Heart right ventricle (tissue), 16 donors: Measurements from ENCODE around the gene EGFR. TPM values are rescaled to one million over a fixed set of nuclear protein-coding genes. Genes with fewer than 3 reads are reported as not detected.

Source experiments
- ATAC-seq, 8 donors: fragments of 200-7000 bp; cut with Tn5 transposase; one replicate each; pipeline ENCODE4 v1.9.1; 2020; ENCODE audit warnings: mild to moderate bottlenecking in 8 of 8, moderate library complexity in 8 of 8, moderate number of reproducible peaks in 1 of 8
- DNase-seq, 2 donors: peaks; one replicate each; pipeline ENCODE4 v3.0.0-alpha.2; 2020
- H3K27ac ChIP-seq, 10 donors: fragments of 200-600 bp; sonication (generic) in 2 of 10; one replicate each; pipeline versions ENCODE4 v1.5.0 to v1.8.0; 2020 to 2022; ENCODE audit warnings: mild to moderate bottlenecking in 3 of 10
- H3K27me3 ChIP-seq, 7 donors: fragments of 200-600 bp; one replicate each; pipeline ENCODE4 v1.8.0; 2021 to 2022; ENCODE audit warnings: mild to moderate bottlenecking in 2 of 7
- H3K36me3 ChIP-seq, 9 donors: fragments of 200-600 bp; sonication (generic) in 1 of 9; one replicate each; pipeline versions ENCODE4 v1.5.0 to v1.8.0; 2020 to 2022; ENCODE audit warnings: mild to moderate bottlenecking in 2 of 9
- H3K4me1 ChIP-seq, 9 donors: fragments of 200-600 bp; sonication (generic) in 1 of 9; one replicate each; pipeline versions ENCODE4 v1.5.0 to v1.8.0; 2020 to 2022; ENCODE audit warnings: mild to moderate bottlenecking in 4 of 9
- H3K4me3 ChIP-seq, 10 donors: fragments of 200-600 bp; sonication (generic) in 2 of 10; one replicate each; pipeline versions ENCODE4 v1.5.0 to v1.8.0; 2020 to 2022; ENCODE audit warnings: mild to moderate bottlenecking in 7 of 10, moderate library complexity in 2 of 10
- H3K9me3 ChIP-seq, 11 donors: fragments of 200-600 bp in 10 of 11; sonication (generic) in 2 of 11; one replicate each; pipeline versions ENCODE4 v1.5.0 to v1.8.0; 2013 to 2022; ENCODE audit warnings: mild to moderate bottlenecking in 2 of 11, control low read depth in 1 of 11, moderate library complexity in 1 of 11
- CTCF ChIP-seq, 9 donors: fragments of 200-600 bp; sonication (generic) in 2 of 9; IDR thresholded peaks; one replicate each; pipeline versions ENCODE4 v1.5.0 to v1.8.0; 2021 to 2022; ENCODE audit warnings: antibody characterized with exemption in 9 of 9, mild to moderate bottlenecking in 5 of 9, moderate library complexity in 1 of 9
- WGBS, 2 donors: extraction: QIAGEN DNeasy Blood & Tissue Kit; methylation state at CpG; one replicate each; pipeline ENCODE4 v1.1.7; 2013; ENCODE audit warnings: inconsistent platforms in 1 of 2; 5-methylcytosine and 5-hydroxymethylcytosine counted together
- intact Hi-C, 10 donors: fragments of 100-400 bp; cut with DNase I; formaldehyde crosslinking; loops; one replicate each; pipeline versions ENCODE4 v1.11.1 to v1.14.2; 2022
- polyA plus RNA-seq, 2 donors: library from polyadenylated mRNA; stranded (reverse); fragments of 200-250 nt; gene quantifications; one replicate each; pipeline ENCODE4 v1.2.3, GENCODE V29; 2013
- total RNA-seq, 10 donors: library from RNA; stranded (reverse); fragmentation: NEBNext Ultra II Directional in 3 of 10; extraction: Animal tissue kit (Norgen Biotek cat#: 25700) in 3 of 10; gene quantifications; one replicate each; pipeline versions ENCODE4 v1.2.1 to v1.2.4, GENCODE V29; 2021 to 2023
- donor health status: Arrhythmogenic right ventricular cardiomyopathy.
- donor health status: ischemic (EF 13 %, LVEDD 7.1; RV severe dilation, severe dysfunction).
- donor health status: healthy with polysubstance abuse.
- donor health status: DM: no; HTN: yes; CAD: no.
- donor health status: DM: no; HTN: no; CAD: no.
- donor health status: ischemic (EF 25% LVEDD 6.9; RV normal size, moderate dysfunction).
- donor health status: ischemic (EF 25% LVEDD 5.7; RV mildly dilated, moderate dysfunction).
- donor health status: healthy.
- donor health status: DM: yes; HTN: yes; CAD: no.
- donor health status: Ischemic cardiomyopathy.
- donor health status: ischemic (EF 35%, LVEDD 5.7; RV mildly dilated, moderate dysfunction).
- donor health status: nonischemic (EF 11% LVEDD 7.7; RV severe dilation, severe dysfunction).
- donor health status: DM: yes; HTN: yes; CAD: no.
- donor health status: PGD.
- donor health status: ischemic (EF 29% LVEDD 5.4; RV normal size, mild dysfunction).
- donor health status: nonischemic (EF 23%, LVEDD 6.1; RV moderate dilation, normal function).

The EGFR gene
- total and polyA plus RNA-seq, 12 donors: 1.9 to 13.5 (median 7.6) TPM

GRCh38 chr7:55119571-55119970, 100.8 kb downstream of the EGFR start:
- no peaks in the 10 kb centered on the region for H3K9me3 ChIP-seq
- 96 to 98% methylated on average over 4 of the region's 4 CpGs for WGBS, 2 donors
- TF ChIP-seq CTCF (IDR thresholded peaks at IDR 0.05): no peak
- no peaks in the 10 kb centered on the region for H3K36me3 ChIP-seq
- peak overlapping the region in 5 of 10 donors; percentile 1 to 73 (median 69) for H3K27ac ChIP-seq
- H3K27me3 ChIP-seq: no peaks in the 10 kb centered on the region
- intact Hi-C loops: no loop called here
- H3K4me1 ChIP-seq: peaks cover 3 to 30% (median 17%) of the 10 kb centered on the region in 9 donors
- H3K4me3 ChIP-seq: no peak overlapping the region
- ATAC-seq (no peak), DNase-seq (no peak)

- no peak overlapping the region for H3K4me3 ChIP-seq
- H3K36me3 ChIP-seq: no peaks in the 10 kb centered on the region
- DNase-seq: no peak
- no peaks in the 10 kb centered on the region for H3K27me3 ChIP-seq
- 83% methylated on average over 7 of the region's 7 CpGs for WGBS, 2 donors
- H3K27ac ChIP-seq: peak overlapping the region in 8 of 10 donors; percentile 1 to 73 (median 68)
- no peaks in the 10 kb centered on the region for H3K9me3 ChIP-seq
- intact Hi-C loops: loop anchor here in 1 of 10 donors (10.0 kb wide), 1 partner anchor 135 kb away; no protein-coding TSS in a partner anchor
- peaks cover 3 to 35% (median 21%) of the 10 kb centered on the region in 9 donors for H3K4me1 ChIP-seq
- no peak for TF ChIP-seq CTCF (IDR thresholded peaks at IDR 0.05)
- peak in 5 of 8 donors; percentile 11 to 23 (median 13) for ATAC-seq
Observed at GRCh38 chr7:55120074-55120473, 101.3 kb downstream of the EGFR start.

- TF ChIP-seq CTCF (IDR thresholded peaks at IDR 0.05): no peak
- DNase-seq: peak in 1 of 2 donors; percentile 64
- H3K27ac ChIP-seq: peak overlapping the region in 9 of 10 donors; percentile 37 to 73 (median 67)
Observed at GRCh38 chr7:55120501-55121198, 101.8 kb downstream of the EGFR start.

GRCh38 chr7:55121249-55121648, 102.4 kb downstream of the EGFR start:
- 45 to 57% methylated on average over 5 of the region's 5 CpGs for WGBS, 2 donors
- TF ChIP-seq CTCF (IDR thresholded peaks at IDR 0.05): no peak
- ATAC-seq (peak in 5 of 8 donors; percentile 3 to 36 (median 11)), DNase-seq (no peak)
- intact Hi-C loops: loop anchor here in 1 of 10 donors (10.0 kb wide), 1 partner anchor 134 kb away; no protein-coding TSS in a partner anchor
- no peaks in the 10 kb centered on the region for H3K36me3 ChIP-seq
- peak overlapping the region in 9 of 10 donors; percentile 37 to 73 (median 67) for H3K27ac ChIP-seq
- H3K27me3 ChIP-seq: no peaks in the 10 kb centered on the region
- H3K4me1 ChIP-seq: peaks cover 3 to 47% (median 21%) of the 10 kb centered on the region in 9 donors
- H3K9me3 ChIP-seq: no peaks in the 10 kb centered on the region
- H3K4me3 ChIP-seq: no peak overlapping the region

More at GRCh38 chr7:55120501-55121198, 101.8 kb downstream of the EGFR start:
- no peaks in the 10 kb centered on the region for H3K9me3 ChIP-seq
- H3K4me3 ChIP-seq: no peak overlapping the region
- peak; percentile 77 to 92 (median 85) for ATAC-seq
- 34 to 41% methylated on average over 7 of the region's 7 CpGs for WGBS, 2 donors
- H3K36me3 ChIP-seq: no peaks in the 10 kb centered on the region
- intact Hi-C loops: loop anchor here in 1 of 10 donors (10.0 kb wide), 1 partner anchor 134 kb away; no protein-coding TSS in a partner anchor
- H3K27me3 ChIP-seq: no peaks in the 10 kb centered on the region
- peaks cover 3 to 41% (median 21%) of the 10 kb centered on the region in 9 donors for H3K4me1 ChIP-seq
